Fibroblast of skin of left biceps (primary cell): ENCODE results near the gene CBX2.

Experiments
- DNase-seq, 2 experiments: peaks; one replicate each; pipeline ENCODE4 v3.0.0-alpha.2; 2013; ENCODE audit warnings: low read depth in 2 of 2

CBX2 gene

GRCh38 chr17:79777894-79778503 lies at the start of gene CBX2:
CBX2 (plus strand) TSS chr17:79778148; CDS start chr17:79778236, 88 bp downstream.
- no peak for DNase-seq

DNA sequence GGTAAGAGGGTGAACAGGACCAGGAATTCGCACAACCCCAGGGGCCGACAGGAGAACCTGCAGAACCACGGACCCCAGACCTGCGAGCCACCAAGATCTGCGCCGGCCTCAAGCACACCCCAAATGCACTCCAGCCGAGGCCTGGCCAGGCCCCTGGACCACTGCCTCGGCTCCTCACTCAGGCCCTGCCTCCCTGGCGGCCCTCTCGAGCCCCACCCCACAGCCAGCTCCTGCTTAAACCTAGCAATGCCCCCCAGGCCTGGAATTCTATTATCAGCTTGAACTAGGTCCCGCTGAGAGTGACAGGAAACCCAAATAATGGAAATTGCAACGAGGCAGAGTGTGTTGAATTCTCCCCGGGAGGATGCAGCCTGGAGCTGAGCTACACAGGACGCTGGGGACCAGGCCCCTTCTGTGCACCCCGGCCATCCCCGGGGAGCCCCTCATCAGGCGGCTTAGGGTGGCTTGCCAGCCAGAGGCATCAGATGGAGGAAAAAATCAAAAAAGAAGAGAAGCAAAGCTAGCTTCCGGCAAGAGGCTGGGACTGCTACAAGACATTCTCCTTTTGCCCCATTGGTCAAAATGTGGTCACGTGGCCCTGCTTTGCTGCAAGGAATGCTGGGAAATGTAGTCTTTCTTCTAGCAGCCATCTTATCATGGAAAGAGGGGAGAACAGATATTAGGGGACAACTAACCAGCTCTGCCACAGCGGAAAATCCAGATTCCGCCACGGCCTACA lies 49.6 kb upstream of the CBX2 start:
- peak; percentile 81 to 83 for DNase-seq

DNA sequence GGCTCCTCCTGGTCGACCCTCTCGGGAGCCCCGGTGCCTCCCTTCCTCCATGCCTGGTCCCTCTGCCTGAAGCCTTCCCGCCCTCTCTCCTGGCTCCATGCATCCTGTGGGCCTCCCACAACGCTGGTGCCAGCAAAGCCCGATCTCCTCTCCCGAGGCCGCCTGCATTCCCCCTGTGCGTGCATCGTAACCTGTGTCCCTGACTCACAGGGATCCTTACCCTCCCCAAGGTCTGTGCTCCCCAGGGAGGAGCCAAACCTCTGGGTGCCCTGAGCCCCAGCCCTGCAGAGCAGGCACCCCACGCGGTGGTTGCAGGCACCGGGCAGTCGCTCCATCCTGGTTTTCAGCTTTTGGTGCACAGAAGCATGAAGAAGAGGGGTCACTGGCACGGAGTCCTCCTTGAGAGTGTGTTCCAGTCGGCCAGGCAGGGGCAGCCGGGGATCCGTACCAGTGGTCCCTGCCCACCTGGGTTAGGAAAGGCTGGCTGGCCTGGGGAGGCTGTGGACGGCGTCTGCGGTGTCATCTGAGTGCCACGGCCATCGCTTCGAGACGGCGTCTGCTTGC lies 49.0 kb upstream of the CBX2 start:
- DNase-seq, result no peak

DNA sequence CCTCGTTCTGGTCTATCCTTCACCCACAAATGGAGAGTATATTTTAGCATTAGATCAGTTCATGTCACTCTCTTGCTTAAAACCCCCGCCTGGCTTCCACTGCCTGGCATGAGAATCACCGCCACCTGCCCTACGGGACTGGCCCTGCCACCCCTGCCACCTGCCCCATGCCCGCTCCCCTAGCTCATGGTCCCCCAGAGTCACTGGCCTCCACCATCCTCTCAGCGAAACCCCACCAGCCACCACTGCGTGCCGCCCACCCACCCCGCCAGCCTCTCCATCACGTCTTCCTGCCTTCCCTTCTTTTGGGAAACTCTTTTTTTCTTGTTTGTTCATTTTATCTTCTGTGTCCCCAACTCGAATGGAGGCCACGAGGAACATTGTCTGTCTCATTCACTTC lies 48.2 kb upstream of the CBX2 start:
- no peak for DNase-seq

DNA sequence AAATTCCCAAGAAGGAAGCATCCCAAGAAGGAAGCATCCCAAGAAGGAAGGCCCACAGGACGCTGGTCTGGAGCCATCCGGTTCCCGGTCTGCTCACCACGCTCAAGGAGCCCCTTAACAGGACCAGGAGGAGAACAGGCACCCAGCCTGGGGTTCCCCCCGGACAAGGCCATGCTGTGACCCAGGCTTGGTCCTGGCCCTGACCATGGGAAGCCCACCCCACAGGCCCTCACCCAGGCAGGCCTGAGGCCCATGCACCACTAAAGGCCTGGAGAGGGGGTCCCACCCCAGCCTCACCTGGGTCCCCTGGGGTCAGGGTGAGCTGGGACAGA lies 47.5 kb upstream of the CBX2 start:
- no peak for DNase-seq

GRCh38 chr17:79730769-79731483 lies 47.0 kb upstream of the CBX2 start, which contains the start of gene ENPP7:
ENPP7 (plus strand) TSS chr17:79730943; CDS start chr17:79731140, 197 bp downstream.
- no peak for DNase-seq

GRCh38 chr17:79732254-79732653 lies 45.7 kb upstream of the CBX2 start:
- no peak for DNase-seq

GRCh38 chr17:79732804-79733691 lies 44.9 kb upstream of the CBX2 start:
- DNase-seq, result no peak

GRCh38 chr17:79733692-79734070 lies 44.3 kb upstream of the CBX2 start:
- DNase-seq, result no peak

GRCh38 chr17:79735096-79735495 lies 42.9 kb upstream of the CBX2 start:
- no peak for DNase-seq

DNA sequence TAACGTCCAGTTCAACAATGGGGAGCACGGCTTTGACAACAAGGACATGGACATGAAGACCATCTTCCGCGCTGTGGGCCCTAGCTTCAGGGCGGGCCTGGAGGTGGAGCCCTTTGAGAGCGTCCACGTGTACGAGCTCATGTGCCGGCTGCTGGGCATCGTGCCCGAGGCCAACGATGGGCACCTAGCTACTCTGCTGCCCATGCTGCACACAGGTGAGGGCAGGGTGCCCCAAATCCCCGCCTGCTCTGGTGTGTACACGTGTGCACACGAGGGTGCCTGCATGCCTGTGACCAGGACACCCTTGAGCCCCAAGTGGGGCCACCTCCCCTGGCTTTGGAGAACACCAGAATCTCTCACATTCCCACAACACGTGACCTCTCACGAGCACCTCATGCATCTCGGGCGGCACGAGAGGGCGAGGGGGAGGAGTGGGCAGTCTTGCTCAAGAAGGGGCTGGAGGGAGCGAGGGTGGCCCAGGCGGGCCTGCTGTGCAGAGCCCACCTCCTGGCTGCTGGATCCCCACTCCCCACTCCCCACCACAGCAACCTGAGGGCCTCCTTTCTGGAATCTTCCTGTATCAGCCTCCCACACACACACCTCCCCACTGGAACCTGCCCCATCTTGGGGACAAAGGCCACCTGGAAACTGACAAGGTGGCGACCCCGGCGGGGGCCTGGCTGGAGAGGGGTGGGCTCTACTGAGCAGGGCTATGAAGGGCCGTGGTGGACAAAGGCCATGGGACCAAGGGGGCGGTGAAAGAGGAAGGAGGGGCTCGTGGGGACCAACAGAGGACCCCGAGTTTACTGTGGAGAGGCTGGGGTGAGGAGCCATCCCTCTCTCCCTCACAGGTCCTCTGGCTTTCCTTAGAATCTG lies 40.7 kb upstream of the CBX2 start:
- no peak for DNase-seq

- no peak for DNase-seq
These were observed 39.9 kb upstream of the CBX2 start for GRCh38 chr17:79737922-79738578.

GRCh38 chr17:79738643-79739042 lies 39.3 kb upstream of the CBX2 start:
- no peak for DNase-seq

GRCh38 chr17:79739148-79740062 lies 38.5 kb upstream of the CBX2 start:
- DNase-seq, result no peak

GRCh38 chr17:79740413-79740812 lies 37.5 kb upstream of the CBX2 start:
- DNase-seq, result no peak

DNA sequence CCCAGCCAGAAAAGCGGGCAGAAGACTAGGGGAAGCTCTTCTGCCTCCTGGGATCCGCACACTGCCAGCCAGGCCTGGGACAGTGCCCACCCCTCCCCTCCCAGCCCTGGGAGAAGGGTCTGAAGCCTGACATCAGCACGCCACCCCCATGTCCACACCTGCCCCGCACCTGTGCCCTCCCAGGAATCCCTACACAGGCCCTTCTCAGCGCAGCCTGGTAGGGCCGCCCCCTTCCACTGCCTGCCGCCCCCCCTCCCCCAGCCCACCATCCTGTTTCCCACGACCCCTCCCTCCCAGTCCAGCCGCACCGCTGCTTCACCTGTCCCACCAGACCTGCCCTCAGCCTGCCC lies 36.6 kb upstream of the CBX2 start:
- no peak for DNase-seq

DNA sequence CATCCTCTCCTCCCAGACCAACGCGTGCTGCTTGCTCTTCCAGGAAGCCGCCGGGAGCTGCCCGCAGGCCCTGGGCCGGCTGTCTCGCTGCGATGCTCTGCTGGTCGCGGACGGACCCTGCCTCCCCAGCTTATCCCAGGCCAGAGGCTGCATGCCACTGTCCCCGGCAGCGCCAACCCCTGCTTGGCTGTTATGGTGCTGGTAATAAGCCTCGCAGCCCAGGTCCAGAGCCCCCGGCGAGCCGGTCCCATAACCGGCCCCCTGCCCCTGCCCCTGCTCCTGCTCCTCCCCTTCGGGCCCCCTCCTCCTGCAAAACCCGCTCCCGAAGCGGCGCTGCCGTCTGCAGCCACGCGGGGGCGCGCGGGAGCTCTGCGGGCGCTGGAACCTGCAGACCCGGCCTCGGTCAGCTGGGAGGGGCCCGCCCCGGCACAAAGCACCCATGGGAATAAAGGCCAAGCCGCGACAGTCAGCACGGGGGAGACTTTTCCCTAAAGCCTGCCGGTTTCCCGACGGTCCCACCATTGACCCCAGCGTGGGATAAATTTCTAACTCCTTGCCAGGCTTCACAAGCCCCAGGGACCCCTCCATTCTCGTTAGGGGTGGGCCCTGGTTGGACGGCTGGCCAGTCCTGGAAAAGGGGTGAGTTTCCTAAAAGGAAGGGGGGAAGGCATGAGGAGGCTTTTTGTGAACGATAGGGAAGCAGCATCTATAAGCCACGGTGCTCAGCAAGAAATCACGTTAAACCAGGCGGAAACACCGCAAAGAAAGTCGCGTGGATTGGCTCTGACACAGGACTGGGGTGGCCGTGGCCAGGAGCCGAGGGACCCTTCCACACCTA lies 36.0 kb upstream of the CBX2 start:
- no peak for DNase-seq

- DNase-seq, result no peak
These were observed 35.4 kb upstream of the CBX2 start for GRCh38 chr17:79742589-79742918.
